Breast epithelium (tissue), 4 donors: ENCODE results near the gene GREB1L. TPM values are rescaled to one million over a fixed set of nuclear protein-coding genes. Genes with fewer than 3 reads are reported as not detected.

Experiments
- DNase-seq, 2 donors: peaks; one replicate each; pipeline ENCODE4 v3.0.0-alpha.2; 2019; ENCODE audit warnings: low spot score in 2 of 2
- H3K27ac ChIP-seq, 2 donors: fragments of 200-600 bp; sonication (generic) in 1 of 2; one replicate each; pipeline ENCODE4 v1.5.1; 2016 to 2019; ENCODE audit warnings: mild to moderate bottlenecking in 1 of 2
- H3K27me3 ChIP-seq, 2 donors: fragments of 200-600 bp; sonication (generic) in 1 of 2; one replicate each; pipeline versions ENCODE4 v1.5.1 to v1.6.0; 2017 to 2019; ENCODE audit warnings: control low read depth in 1 of 2, mild to moderate bottlenecking in 1 of 2
- H3K36me3 ChIP-seq: fragments of 200-600 bp; one replicate; pipeline ENCODE4 v1.5.1; 2019
- H3K4me1 ChIP-seq, 2 donors: fragments of 200-600 bp; sonication (generic); one replicate each; pipeline ENCODE4 v1.5.1; 2016 to 2019; ENCODE audit warnings: control low read depth in 1 of 2
- H3K4me3 ChIP-seq, 3 donors: fragments of 200-600 bp; sonication (generic); 1 replicate in 2 of 3; 2 replicates in 1 of 3; pipeline ENCODE4 v1.5.1; 2016 to 2019; ENCODE audit warnings: mild to moderate bottlenecking in 3 of 3, moderate library complexity in 2 of 3
- H3K9me3 ChIP-seq, 2 donors: fragments of 200-600 bp; sonication (generic) in 1 of 2; one replicate each; pipeline ENCODE4 v1.5.1; 2016 to 2019; ENCODE audit warnings: control low read depth in 1 of 2
- POLR2A ChIP-seq: fragments of 450-650 bp; IDR thresholded peaks from one replicate; pipeline ENCODE4 v1.6.1; 2016; ENCODE audit warnings: antibody characterized with exemption, mild to moderate bottlenecking, moderate library complexity
- POLR2AphosphoS5 ChIP-seq, 3 donors: sonication (generic); formaldehyde crosslinking; IDR thresholded peaks; one replicate each; pipeline ENCODE4 v1.6.1; 2017; ENCODE audit warnings: antibody characterized with exemption in 3 of 3
- intact Hi-C: fragments of 100-400 bp; cut with DNase I; formaldehyde crosslinking; loops from one replicate; pipeline ENCODE4 v1.15.1; 2023; ENCODE audit warnings: low total_unique reads
- total RNA-seq, 3 donors: library from RNA; depleted of rRNA; stranded (reverse); fragments of >200 nt; gene quantifications; one replicate each; pipeline ENCODE4 v1.1.0, GENCODE V29; 2016
- TF ChIP-seq, protein P1 (sequence below), 3 donors: fragments of 450-650 bp; IDR thresholded peaks; one replicate each; pipeline ENCODE4 v1.5.1; 2016 to 2017; ENCODE audit warnings: antibody characterized with exemption in 3 of 3, mild to moderate bottlenecking in 3 of 3, moderate library complexity in 3 of 3

Gene GREB1L
- total RNA-seq, 3 donors from 2014 or later: 6.6 to 75.7 (median 8.9) TPM

- Histone ChIP-seq H3K27ac (no peak overlapping the region), H3K4me3 (no peak overlapping the region), H3K9me3 (no peaks in the 10 kb centered on the region), H3K27me3 (no peaks in the 10 kb centered on the region), H3K4me1 (no peaks in the 10 kb centered on the region), H3K36me3 (no peaks in the 10 kb centered on the region)
- TF ChIP-seq POLR2AphosphoS5 (IDR thresholded peaks at IDR 0.05) (no peak), POLR2A (no peak)
- TF ChIP-seq, protein P1, sequence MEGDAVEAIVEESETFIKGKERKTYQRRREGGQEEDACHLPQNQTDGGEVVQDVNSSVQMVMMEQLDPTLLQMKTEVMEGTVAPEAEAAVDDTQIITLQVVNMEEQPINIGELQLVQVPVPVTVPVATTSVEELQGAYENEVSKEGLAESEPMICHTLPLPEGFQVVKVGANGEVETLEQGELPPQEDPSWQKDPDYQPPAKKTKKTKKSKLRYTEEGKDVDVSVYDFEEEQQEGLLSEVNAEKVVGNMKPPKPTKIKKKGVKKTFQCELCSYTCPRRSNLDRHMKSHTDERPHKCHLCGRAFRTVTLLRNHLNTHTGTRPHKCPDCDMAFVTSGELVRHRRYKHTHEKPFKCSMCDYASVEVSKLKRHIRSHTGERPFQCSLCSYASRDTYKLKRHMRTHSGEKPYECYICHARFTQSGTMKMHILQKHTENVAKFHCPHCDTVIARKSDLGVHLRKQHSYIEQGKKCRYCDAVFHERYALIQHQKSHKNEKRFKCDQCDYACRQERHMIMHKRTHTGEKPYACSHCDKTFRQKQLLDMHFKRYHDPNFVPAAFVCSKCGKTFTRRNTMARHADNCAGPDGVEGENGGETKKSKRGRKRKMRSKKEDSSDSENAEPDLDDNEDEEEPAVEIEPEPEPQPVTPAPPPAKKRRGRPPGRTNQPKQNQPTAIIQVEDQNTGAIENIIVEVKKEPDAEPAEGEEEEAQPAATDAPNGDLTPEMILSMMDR (IDR thresholded peaks at IDR 0.05): no peak
- intact Hi-C loops: no loop called here
- DNase-seq: no peak
Observed at GRCh38 chr18:21456428-21457178, 214.6 kb downstream of the GREB1L start.

GRCh38 chr18:21457179-21457535 lies 215.1 kb downstream of the GREB1L start:
- no peak for DNase-seq
- no peaks in the 10 kb centered on the region for H3K4me1 ChIP-seq
- H3K9me3 ChIP-seq: no peaks in the 10 kb centered on the region
- no peak overlapping the region for H3K4me3 ChIP-seq
- no peaks in the 10 kb centered on the region for H3K36me3 ChIP-seq
- no peak overlapping the region for H3K27ac ChIP-seq
- no peaks in the 10 kb centered on the region for H3K27me3 ChIP-seq
- TF ChIP-seq, protein P1 (IDR thresholded peaks at IDR 0.05): no peak
- TF ChIP-seq POLR2A (no peak), POLR2AphosphoS5 (IDR thresholded peaks at IDR 0.05) (no peak)
- intact Hi-C loops: no loop called here

- Histone ChIP-seq H3K4me1 (no peaks in the 10 kb centered on the region), H3K27ac (no peak overlapping the region)
Observed at GRCh38 chr18:21458310-21458709, 216.3 kb downstream of the GREB1L start.

GRCh38 chr18:21458788-21459187 lies 216.8 kb downstream of the GREB1L start:
- H3K27ac ChIP-seq: no peak overlapping the region
- no peaks in the 10 kb centered on the region for H3K36me3 ChIP-seq
- TF ChIP-seq, protein P1 (IDR thresholded peaks at IDR 0.05): no peak
- no peak for TF ChIP-seq POLR2AphosphoS5 (IDR thresholded peaks at IDR 0.05)
- TF ChIP-seq POLR2A: no peak
- no peak overlapping the region for H3K4me3 ChIP-seq
- no peaks in the 10 kb centered on the region for H3K9me3 ChIP-seq
- H3K4me1 ChIP-seq: no peaks in the 10 kb centered on the region
- intact Hi-C loops: no loop called here
- no peak for DNase-seq
- no peaks in the 10 kb centered on the region for H3K27me3 ChIP-seq

More at GRCh38 chr18:21458310-21458709, 216.3 kb downstream of the GREB1L start:
- Histone ChIP-seq H3K36me3 (no peaks in the 10 kb centered on the region), H3K9me3 (no peaks in the 10 kb centered on the region), H3K27me3 (no peaks in the 10 kb centered on the region), H3K4me3 (no peak overlapping the region)
- no peak for TF ChIP-seq POLR2A
- no peak for TF ChIP-seq POLR2AphosphoS5 (IDR thresholded peaks at IDR 0.05)
- DNase-seq: no peak
- intact Hi-C loops: no loop called here

GRCh38 chr18:21459706-21460286 lies 217.8 kb downstream of the GREB1L start:
- Histone ChIP-seq H3K27ac (no peak overlapping the region), H3K27me3 (no peaks in the 10 kb centered on the region), H3K4me1 (no peaks in the 10 kb centered on the region), H3K4me3 (no peak overlapping the region), H3K36me3 (no peaks in the 10 kb centered on the region), H3K9me3 (no peaks in the 10 kb centered on the region)
- TF ChIP-seq POLR2A (no peak), POLR2AphosphoS5 (IDR thresholded peaks at IDR 0.05) (no peak)
- TF ChIP-seq, protein P1 (IDR thresholded peaks at IDR 0.05): no peak
- DNase-seq: no peak
- intact Hi-C loops: no loop called here
